ENCODE data around the gene ATE1. TPM values are rescaled to one million over a fixed set of nuclear protein-coding genes. Genes with fewer than 3 reads are reported as not detected.

ATE1 gene
- total and polyA plus RNA-seq, 3 experiments from 2014 or later: 24.8 to 34.2 (median 32.0) TPM

- no peak overlapping the region for H3K27ac Mint-ChIP-seq
- no peak overlapping the region for H3K4me3 ChIP-seq (ENCODE audit: low read length)
- no peaks in the 10 kb centered on the region for H3K4me1 ChIP-seq (ENCODE audit: insufficient read depth, low read length)
- H3K27me3 Mint-ChIP-seq: no peaks in the 10 kb centered on the region
- ChIA-PET POLR2A (no interaction called here), CTCF (no interaction called here)
- DNase-seq: no peak
- H3K9me3 ChIP-seq (ENCODE audit: low read length): no peaks in the 10 kb centered on the region
- H3K36me3 Mint-ChIP-seq: peaks cover 0 to 9% (median 6%) of the 10 kb centered on the region in 3 donors
- no peaks in the 10 kb centered on the region for H3K9me3 Mint-ChIP-seq
- no peaks in the 10 kb centered on the region for H3K36me3 ChIP-seq (ENCODE audit: insufficient read depth, low read length)
- no peaks in the 10 kb centered on the region for H3K4me1 Mint-ChIP-seq
- no peak overlapping the region for H3K27ac ChIP-seq (ENCODE audit: low read depth, low read length)
- no peak overlapping the region for H3K4me3 Mint-ChIP-seq
- no peaks in the 10 kb centered on the region for H3K27me3 ChIP-seq (ENCODE audit: insufficient read depth, low read length, poor library complexity, severe bottlenecking)
Measured at GRCh38 chr10:121813211-121813815, 114.5 kb downstream of the ATE1 start.

GRCh38 chr10:121812031-121812430 is 115.8 kb downstream of the ATE1 start:
- Mint-ChIP-seq H3K9me3 (no peaks in the 10 kb centered on the region), H3K4me3 (no peak overlapping the region), H3K27me3 (no peaks in the 10 kb centered on the region), H3K36me3 (peaks cover under 1 to 17% (median 8%) of the 10 kb centered on the region in 3 donors), H3K4me1 (no peaks in the 10 kb centered on the region), H3K27ac (no peak overlapping the region)
- no peak for DNase-seq
- no peak overlapping the region for H3K27ac ChIP-seq (ENCODE audit: low read depth, low read length)
- ChIA-PET CTCF (no interaction called here), POLR2A (no interaction called here)
- H3K27me3 ChIP-seq (ENCODE audit: insufficient read depth, low read length, poor library complexity, severe bottlenecking): no peaks in the 10 kb centered on the region
- no peaks in the 10 kb centered on the region for H3K9me3 ChIP-seq (ENCODE audit: low read length)
- H3K4me1 ChIP-seq (ENCODE audit: insufficient read depth, low read length): no peaks in the 10 kb centered on the region
- no peak overlapping the region for H3K4me3 ChIP-seq (ENCODE audit: low read length)
- no peaks in the 10 kb centered on the region for H3K36me3 ChIP-seq (ENCODE audit: insufficient read depth, low read length)

- no peak overlapping the region for H3K4me3 Mint-ChIP-seq
- Histone ChIP-seq H3K4me1 (ENCODE audit: insufficient read depth, low read length) (no peaks in the 10 kb centered on the region), H3K9me3 (ENCODE audit: low read length) (no peaks in the 10 kb centered on the region), H3K27me3 (ENCODE audit: insufficient read depth, low read length, poor library complexity, severe bottlenecking) (no peaks in the 10 kb centered on the region), H3K36me3 (ENCODE audit: insufficient read depth, low read length) (no peaks in the 10 kb centered on the region), H3K27ac (ENCODE audit: low read depth, low read length) (no peak overlapping the region), H3K4me3 (ENCODE audit: low read length) (no peak overlapping the region)
- no peaks in the 10 kb centered on the region for H3K9me3 Mint-ChIP-seq
- peaks cover 5 to 22% (median 6%) of the 10 kb centered on the region in 3 donors for H3K36me3 Mint-ChIP-seq
- no peak for DNase-seq
- CTCF ChIA-PET: no interaction called here
- no peak overlapping the region for H3K27ac Mint-ChIP-seq
- H3K4me1 Mint-ChIP-seq: no peaks in the 10 kb centered on the region
- POLR2A ChIA-PET: no interaction called here
- H3K27me3 Mint-ChIP-seq: no peaks in the 10 kb centered on the region
Measured at GRCh38 chr10:121811386-121811785, 116.4 kb downstream of the ATE1 start.

- Mint-ChIP-seq H3K27ac (no peak overlapping the region), H3K4me1 (no peaks in the 10 kb centered on the region), H3K9me3 (no peaks in the 10 kb centered on the region), H3K27me3 (no peaks in the 10 kb centered on the region), H3K4me3 (no peak overlapping the region), H3K36me3 (peaks cover 5 to 22% (median 8%) of the 10 kb centered on the region in 3 donors)
- H3K36me3 ChIP-seq (ENCODE audit: insufficient read depth, low read length): no peaks in the 10 kb centered on the region
- H3K4me3 ChIP-seq (ENCODE audit: low read length): no peak overlapping the region
- H3K9me3 ChIP-seq (ENCODE audit: low read length): no peaks in the 10 kb centered on the region
- POLR2A ChIA-PET: no interaction called here
- H3K4me1 ChIP-seq (ENCODE audit: insufficient read depth, low read length): no peaks in the 10 kb centered on the region
- no peak overlapping the region for H3K27ac ChIP-seq (ENCODE audit: low read depth, low read length)
- DNase-seq: no peak
- CTCF ChIA-PET: no interaction called here
- no peaks in the 10 kb centered on the region for H3K27me3 ChIP-seq (ENCODE audit: insufficient read depth, low read length, poor library complexity, severe bottlenecking)
Measured at GRCh38 chr10:121808835-121809234, 119.0 kb downstream of the ATE1 start.

- H3K4me3 Mint-ChIP-seq: no peak overlapping the region
- no peaks in the 10 kb centered on the region for H3K27me3 ChIP-seq (ENCODE audit: insufficient read depth, low read length, poor library complexity, severe bottlenecking)
- DNase-seq: no peak
- H3K9me3 Mint-ChIP-seq: no peaks in the 10 kb centered on the region
- ChIA-PET CTCF (interaction anchor here (1.5 kb wide), 1 partner anchor 20 kb away, joined by 3 read pairs; no protein-coding TSS in a partner anchor), POLR2A (no interaction called here)
- peaks cover 0 to 4% (median 3%) of the 10 kb centered on the region in 3 donors for H3K4me1 Mint-ChIP-seq
- H3K36me3 Mint-ChIP-seq: peaks cover 5 to 27% (median 10%) of the 10 kb centered on the region in 3 donors
- no peaks in the 10 kb centered on the region for H3K9me3 ChIP-seq (ENCODE audit: low read length)
- H3K27ac ChIP-seq (ENCODE audit: low read depth, low read length): no peak overlapping the region
- H3K27ac Mint-ChIP-seq: no peak overlapping the region
- H3K36me3 ChIP-seq (ENCODE audit: insufficient read depth, low read length): no peaks in the 10 kb centered on the region
- H3K4me1 ChIP-seq (ENCODE audit: insufficient read depth, low read length): no peaks in the 10 kb centered on the region
- no peaks in the 10 kb centered on the region for H3K27me3 Mint-ChIP-seq
- H3K4me3 ChIP-seq (ENCODE audit: low read length): no peak overlapping the region
Measured at GRCh38 chr10:121804460-121804859, 123.4 kb downstream of the ATE1 start.

GRCh38 chr10:121803611-121804010 is 124.2 kb downstream of the ATE1 start:
- H3K4me1 ChIP-seq (ENCODE audit: insufficient read depth, low read length): no peaks in the 10 kb centered on the region
- Mint-ChIP-seq H3K27ac (no peak overlapping the region), H3K36me3 (peaks cover 5 to 29% (median 15%) of the 10 kb centered on the region in 3 donors), H3K27me3 (no peaks in the 10 kb centered on the region), H3K4me1 (peaks cover 0 to 4% (median 3%) of the 10 kb centered on the region in 3 donors), H3K9me3 (no peaks in the 10 kb centered on the region), H3K4me3 (no peak overlapping the region)
- H3K36me3 ChIP-seq (ENCODE audit: insufficient read depth, low read length): no peaks in the 10 kb centered on the region
- POLR2A ChIA-PET: no interaction called here
- no peaks in the 10 kb centered on the region for H3K9me3 ChIP-seq (ENCODE audit: low read length)
- no peak overlapping the region for H3K4me3 ChIP-seq (ENCODE audit: low read length)
- DNase-seq: no peak
- CTCF ChIA-PET: no interaction called here
- H3K27me3 ChIP-seq (ENCODE audit: insufficient read depth, low read length, poor library complexity, severe bottlenecking): no peaks in the 10 kb centered on the region
- no peak overlapping the region for H3K27ac ChIP-seq (ENCODE audit: low read depth, low read length)

GRCh38 chr10:121800831-121801230 is 127.0 kb downstream of the ATE1 start:
- CTCF ChIA-PET: no interaction called here
- no peak overlapping the region for H3K27ac ChIP-seq (ENCODE audit: low read depth, low read length)
- no peak overlapping the region for H3K4me3 ChIP-seq (ENCODE audit: low read length)
- H3K4me1 ChIP-seq (ENCODE audit: insufficient read depth, low read length): no peaks in the 10 kb centered on the region
- Mint-ChIP-seq H3K36me3 (peaks cover 0 to 25% (median 14%) of the 10 kb centered on the region in 3 donors), H3K27ac (no peak overlapping the region), H3K9me3 (no peaks in the 10 kb centered on the region), H3K27me3 (no peaks in the 10 kb centered on the region), H3K4me3 (no peak overlapping the region), H3K4me1 (peaks cover 0 to 4% (median 3%) of the 10 kb centered on the region in 3 donors)
- no peak for DNase-seq
- no peaks in the 10 kb centered on the region for H3K9me3 ChIP-seq (ENCODE audit: low read length)
- no peaks in the 10 kb centered on the region for H3K36me3 ChIP-seq (ENCODE audit: insufficient read depth, low read length)
- POLR2A ChIA-PET: no interaction called here
- H3K27me3 ChIP-seq (ENCODE audit: insufficient read depth, low read length, poor library complexity, severe bottlenecking): no peaks in the 10 kb centered on the region

- POLR2A ChIA-PET: no interaction called here
- peaks cover 0 to 4% (median 3%) of the 10 kb centered on the region in 3 donors for H3K4me1 Mint-ChIP-seq
Measured at GRCh38 chr10:121800146-121800545, 127.7 kb downstream of the ATE1 start.

More at GRCh38 chr10:121800146-121800545, 127.7 kb downstream of the ATE1 start:
- no peaks in the 10 kb centered on the region for H3K9me3 Mint-ChIP-seq
- CTCF ChIA-PET: no interaction called here
- Histone ChIP-seq H3K27me3 (ENCODE audit: insufficient read depth, low read length, poor library complexity, severe bottlenecking) (no peaks in the 10 kb centered on the region), H3K4me1 (ENCODE audit: insufficient read depth, low read length) (no peaks in the 10 kb centered on the region), H3K9me3 (ENCODE audit: low read length) (no peaks in the 10 kb centered on the region), H3K27ac (ENCODE audit: low read depth, low read length) (no peak overlapping the region), H3K36me3 (ENCODE audit: insufficient read depth, low read length) (no peaks in the 10 kb centered on the region), H3K4me3 (ENCODE audit: low read length) (no peak overlapping the region)
- no peak for DNase-seq
- no peaks in the 10 kb centered on the region for H3K27me3 Mint-ChIP-seq
- peaks cover 0 to 27% (median 14%) of the 10 kb centered on the region in 3 donors for H3K36me3 Mint-ChIP-seq
- H3K4me3 Mint-ChIP-seq: no peak overlapping the region
- H3K27ac Mint-ChIP-seq: no peak overlapping the region
